HepG2 (cell line): ENCODE measurements around the gene UNC5C. TPM values are rescaled to one million over a fixed set of nuclear protein-coding genes. Genes with fewer than 3 reads are reported as not detected.

Source experiments
- ATAC-seq: fragments of 200-7000 bp; cut with Tn5 transposase; 3 replicates; pipeline ENCODE4 v1.9.1; 2020; ENCODE audit warnings: mild to moderate bottlenecking, moderate library complexity
- BruUV-seq: library from RNA; stranded (reverse); fragments of 400-500 nt; replicated peaks from 2 replicates; lab custom pipeline; 2021; lab: Mats Ljungman, UMichigan
- CTCF ChIA-PET: fragments of 300-600 bp; formaldehyde crosslinking; extraction: SDS; loops from one replicate; lab custom pipeline; 2021; ENCODE audit warnings: low total read pairs, inconsistent platforms, low intra/inter-chr PET ratio; lab: Yijun Ruan, JAX
- POLR2A ChIA-PET: fragments of 350-600 bp; sonication (Branson Sonifier 250); formaldehyde crosslinking; loops from one replicate; lab custom pipeline; 2020; ENCODE audit warnings: antibody characterized with exemption, inconsistent platforms; lab: Yijun Ruan, JAX
- DNase-seq: peaks from one replicate; pipeline ENCODE4 v3.0.0-alpha.2; 2015; ENCODE audit warnings: low spot score
- FAIRE-seq: peaks from 3 replicates; lab custom pipeline; 2011; peaks lifted over from hg19 to GRCh38; lab: Jason Lieb, UNC
- H2AFZ ChIP-seq: one replicate; pipeline ENCODE4 v1.6.1; 2011; ENCODE audit warnings: low read length, inconsistent platforms
- H3K27ac ChIP-seq: fragments of 300-600 bp; 3 replicates; pipeline ENCODE4 v1.8.0; 2011; ENCODE audit warnings: mixed run types, mild to moderate bottlenecking, mixed read lengths, low read length, inconsistent platforms; ENCODE audit not compliant: insufficient read depth; ENCODE audit errors: extremely low read length
- H3K27me3 ChIP-seq, 2 experiments: fragments of 200-600 bp in 1 of 2; 2 replicates in 1 of 2; 3 replicates in 1 of 2; pipeline versions ENCODE4 v1.6.0 to v1.8.0; 2011; ENCODE audit warnings: low read length in 2 of 2, mild to moderate bottlenecking in 2 of 2, moderate library complexity in 2 of 2, inconsistent platforms in 1 of 2; ENCODE audit not compliant: insufficient read depth in 2 of 2, control insufficient read depth in 1 of 2
- H3K36me3 ChIP-seq, 2 experiments: fragments of 200-600 bp in 1 of 2; replicated peaks in 1 of 2; 2 replicates in 1 of 2; 3 replicates in 1 of 2; pipeline versions ENCODE4 v1.5.1 to v1.8.0; 2011; ENCODE audit warnings: low read length in 2 of 2, inconsistent platforms in 1 of 2; ENCODE audit not compliant: insufficient read depth in 2 of 2, control insufficient read depth in 1 of 2
- H3K4me1 ChIP-seq: 2 replicates; pipeline ENCODE4 v1.5.1; 2012; ENCODE audit warnings: low read length, inconsistent platforms; ENCODE audit not compliant: insufficient read depth
- H3K4me2 ChIP-seq: 2 replicates; pipeline ENCODE4 v1.6.0; 2011; ENCODE audit warnings: low read depth, low read length, inconsistent platforms
- H3K4me3 ChIP-seq, 3 experiments: fragments of 200-600 bp in 1 of 3; sonication (generic), shearing (Covaris generic) in 1 of 3; replicated peaks in 1 of 3; 2 replicates each; pipeline ENCODE4 v1.5.1; 2011 to 2016; ENCODE audit warnings: low read length in 3 of 3, inconsistent platforms in 2 of 3, low read depth in 2 of 3, mild to moderate bottlenecking in 2 of 3, control low read depth in 1 of 3, mixed read lengths in 1 of 3; ENCODE audit not compliant: insufficient read depth in 1 of 3
- H3K79me2 ChIP-seq: one replicate; pipeline ENCODE4 v1.6.1; 2011; ENCODE audit warnings: low read length, inconsistent platforms; ENCODE audit not compliant: insufficient read depth
- H3K9ac ChIP-seq: 2 replicates; pipeline ENCODE4 v1.6.0; 2011; ENCODE audit warnings: mild to moderate bottlenecking, low read depth, low read length, inconsistent platforms; ENCODE audit not compliant: insufficient read depth
- H3K9me3 ChIP-seq: 2 replicates; pipeline ENCODE4 v1.5.1; 2012; ENCODE audit warnings: mild to moderate bottlenecking, low read length
- H4K20me1 ChIP-seq: 2 replicates; pipeline ENCODE4 v1.6.0; 2011; ENCODE audit warnings: inconsistent platforms, mild to moderate bottlenecking, low read length, moderate library complexity; ENCODE audit not compliant: insufficient read depth
- AGO1 ChIP-seq: fragments of 200-400 bp; formaldehyde crosslinking; IDR thresholded peaks from 2 replicates; pipeline ENCODE4 v1.6.1; 2017; ENCODE audit warnings: mild to moderate bottlenecking, low read depth, low read length, moderate library complexity; ENCODE audit not compliant: poor library complexity, severe bottlenecking
- CENPT ChIP-seq: sonication (generic); formaldehyde crosslinking; IDR thresholded peaks from 2 replicates; pipeline ENCODE4 v1.8.0; 2022; ENCODE audit warnings: low read depth, mild to moderate bottlenecking, moderate library complexity, missing genetic modification reagents
- GATAD1 ChIP-seq: IDR thresholded peaks from 2 replicates; pipeline ENCODE4 v1.6.1; 2016; ENCODE audit warnings: missing genetic modification reagents, missing compliant biosample characterization
- IRF1 ChIP-seq: sonication (generic); formaldehyde crosslinking; IDR thresholded peaks from 2 replicates; pipeline ENCODE4 v1.4.0; 2020; ENCODE audit warnings: low read depth, mild to moderate bottlenecking, missing genetic modification reagents
- KDM5A ChIP-seq: fragments of 200-600 bp; sonication (generic); IDR thresholded peaks from 2 replicates; pipeline ENCODE4 v1.7.0; 2018; ENCODE audit warnings: antibody characterized with exemption, mild to moderate bottlenecking, low read length, borderline replicate concordance
- KMT2A ChIP-seq: sonication (generic); formaldehyde crosslinking; IDR thresholded peaks from 2 replicates; pipeline ENCODE4 v1.4.0; 2020; ENCODE audit warnings: missing genetic modification reagents
- PBX2 ChIP-seq: IDR thresholded peaks from 2 replicates; pipeline ENCODE4 v1.6.1; 2016; ENCODE audit warnings: control low read depth
- PRPF4 ChIP-seq: fragments of 200-400 bp; formaldehyde crosslinking; IDR thresholded peaks from 2 replicates; pipeline ENCODE4 v1.6.1; 2016; ENCODE audit warnings: low read length, low read depth; ENCODE audit not compliant: poor library complexity, severe bottlenecking
- SMC3 ChIP-seq: IDR thresholded peaks from 2 replicates; pipeline ENCODE4 v1.6.1; 2011; ENCODE audit warnings: low read length, improper control_type of control experiment
- TAF15 ChIP-seq: fragments of 200-400 bp; formaldehyde crosslinking; IDR thresholded peaks from one replicate; pipeline ENCODE4 v1.6.1; 2018; ENCODE audit warnings: mild to moderate bottlenecking, low read depth, low read length; ENCODE audit not compliant: poor library complexity, severe bottlenecking
- TCF12 ChIP-seq, 2 experiments: fragments of 450-650 bp in 1 of 2; sonication (generic) in 1 of 2; formaldehyde crosslinking in 1 of 2; IDR thresholded peaks; 2 replicates each; pipeline versions ENCODE4 v1.6.1 to v1.8.0; 2017 to 2022; ENCODE audit warnings: antibody characterized with exemption in 1 of 2, mild to moderate bottlenecking in 1 of 2, missing genetic modification reagents in 1 of 2, moderate library complexity in 1 of 2
- THRA ChIP-seq: sonication (generic); formaldehyde crosslinking; IDR thresholded peaks from 2 replicates; pipeline ENCODE4 v1.4.0; 2020; ENCODE audit warnings: missing genetic modification reagents, borderline replicate concordance
- ZNF264 ChIP-seq: sonication (generic); formaldehyde crosslinking; IDR thresholded peaks from 2 replicates; pipeline ENCODE4 v1.4.0; 2020; ENCODE audit warnings: missing genetic modification reagents
- ZNF275 ChIP-seq: sonication (generic); formaldehyde crosslinking; IDR thresholded peaks from 2 replicates; pipeline ENCODE4 v1.8.0; 2022; ENCODE audit warnings: missing genetic modification reagents, mild to moderate bottlenecking, inconsistent platforms, borderline replicate concordance
- ZNF414 ChIP-seq: sonication (generic); formaldehyde crosslinking; IDR thresholded peaks from 2 replicates; pipeline ENCODE4 v1.5.0; 2020; ENCODE audit warnings: missing genetic modification reagents
- ZSCAN25 ChIP-seq: sonication (generic); formaldehyde crosslinking; IDR thresholded peaks from 2 replicates; pipeline ENCODE4 v1.8.0; 2022; ENCODE audit warnings: mild to moderate bottlenecking, missing genetic modification reagents
- WGBS: methylation state at CpG from one replicate; pipeline ENCODE4 v1.1.6; 2017; ENCODE audit warnings: low lambda C conversion rate; 5-methylcytosine and 5-hydroxymethylcytosine counted together
- in situ Hi-C: cut with HindIII; loops from 2 replicates; pipeline ENCODE4 v1.10.0; 2017; ENCODE audit warnings: low pct_unique_long_range_greater_than_20kb; ENCODE audit not compliant: extremely low pct_ligation_motif_present
- intact Hi-C: fragments of 100-400 bp; cut with micrococcal nuclease; formaldehyde crosslinking; loops from one replicate; pipeline ENCODE4 v1.10.0; 2022; ENCODE audit not compliant: unreplicated experiment
- polyA plus RNA-seq, 8 experiments: library from polyadenylated mRNA; depleted of rRNA in 3 of 8; stranded (reverse) in 7 of 8; unstranded in 1 of 8; fragments of >200 nt; fragmentation: Illumina TruSeq in 4 of 8; extraction: Trizol in 4 of 8; gene quantifications; 2 replicates each; pipeline versions ENCODE4 v1.2.1 to v1.2.3, GENCODE V29; 2011 to 2016; ENCODE audit warnings: low read depth in 4 of 8, missing spikeins in 1 of 8, mixed read lengths in 1 of 8; ENCODE audit not compliant: insufficient read depth in 1 of 8
- total RNA-seq, 5 experiments: library from RNA; depleted of rRNA; stranded (reverse); fragments of >200 nt; fragmentation: Illumina TruSeq; extraction: Trizol; gene quantifications; 2 replicates each; pipeline ENCODE4 v1.2.3, GENCODE V29; 2016; ENCODE audit warnings: low read depth in 1 of 5

UNC5C gene
- total and polyA plus RNA-seq, 2 of the 13 experiments (the other 11 are each of a cell fraction or from before 2014, with no cell fraction given): not detected

- Histone ChIP-seq H4K20me1 (no peaks in the 10 kb centered on the region), H3K36me3 (no peaks in the 10 kb centered on the region), H3K4me2 (no peak overlapping the region), H2AFZ (no peak overlapping the region), H3K9me3 (no peaks in the 10 kb centered on the region), H3K4me1 (no peaks in the 10 kb centered on the region), H3K4me3 (no peak overlapping the region), H3K79me2 (no peaks in the 10 kb centered on the region), H3K27ac (no peak overlapping the region), H3K27me3 (no peaks in the 10 kb centered on the region), H3K9ac (no peak overlapping the region)
- in situ Hi-C loops: no loop called here
- no peak for DNase-seq
- intact Hi-C loops: no loop called here
- no peak for TF ChIP-seq IRF1 (CRISPR knock-in tag)
- no peak for TF ChIP-seq CENPT (CRISPR knock-in tag)
- no peak for TF ChIP-seq KMT2A (CRISPR knock-in tag)
- no peak for TF ChIP-seq GATAD1
- no peak for TF ChIP-seq TCF12 (IDR thresholded peaks at IDR 0.05)
- TF ChIP-seq TCF12 (CRISPR knock-in tag; IDR thresholded peaks at IDR 0.05): no peak
- no peak for TF ChIP-seq SMC3
- no peak for TF ChIP-seq ZSCAN25 (CRISPR knock-in tag)
- TF ChIP-seq KDM5A: no peak
- no peak for TF ChIP-seq PRPF4
- no peak for TF ChIP-seq TAF15
- no peak for TF ChIP-seq AGO1
- no peak for TF ChIP-seq ZNF414 (CRISPR knock-in tag)
- no peak for TF ChIP-seq PBX2
- no peak for TF ChIP-seq ZNF264
- no peak for TF ChIP-seq THRA (CRISPR knock-in tag)
- TF ChIP-seq ZNF275 (CRISPR knock-in tag): no peak
- WGBS: 10% methylated on average over 1 of the region's 1 CpG
- no peak for FAIRE-seq
- ChIA-PET CTCF (no interaction called here), POLR2A (no interaction called here)
- no TSS peak for BruUV-seq
- ATAC-seq: no peak
Measured at GRCh38 chr4:95355021-95355420, 193.8 kb downstream of the UNC5C start.
